Fibroblast of lung (primary cell): Measurements from ENCODE around the gene HMG20A. TPM values are rescaled to one million over a fixed set of nuclear protein-coding genes. Genes with fewer than 3 reads are reported as not detected.
"Not testable (repeated sequence)": the region's sequence is repeated elsewhere in the genome, so short reads cannot be mapped to it uniquely, and the experiment has no call there.

Experiments
- DNase-seq, 2 donors: peaks; one replicate each; pipeline versions ENCODE4 v3.0.0 to v3.0.0-alpha.2; 2010; ENCODE audit warnings: low read depth in 2 of 2
- H2AFZ ChIP-seq: 2 replicates; pipeline ENCODE4 v1.5.1; 2012; ENCODE audit warnings: low read length, control low read depth, inconsistent platforms
- H3K27ac ChIP-seq: 2 replicates; pipeline ENCODE4 v1.5.1; 2011; ENCODE audit warnings: low read length, control low read depth; ENCODE audit not compliant: insufficient read depth
- H3K27me3 ChIP-seq: 2 replicates; pipeline ENCODE4 v1.5.1; 2011; ENCODE audit warnings: mild to moderate bottlenecking, low read length; ENCODE audit not compliant: control insufficient read depth, insufficient read depth
- H3K36me3 ChIP-seq: 2 replicates; pipeline ENCODE4 v1.5.1; 2011; ENCODE audit warnings: low read length; ENCODE audit not compliant: control insufficient read depth, insufficient read depth
- H3K4me1 ChIP-seq: 2 replicates; pipeline ENCODE4 v1.5.1; 2011; ENCODE audit warnings: low read length; ENCODE audit not compliant: control insufficient read depth, insufficient read depth; ENCODE audit errors: extremely low read depth
- H3K4me2 ChIP-seq: 2 replicates; pipeline ENCODE4 v1.5.1; 2011; ENCODE audit warnings: low read length, control low read depth; ENCODE audit not compliant: insufficient read depth; ENCODE audit errors: extremely low read depth
- H3K4me3 ChIP-seq, 4 experiments: fragments of 200-600 bp in 1 of 4; sonication (generic) in 1 of 4; replicated peaks in 1 of 4; 2 replicates each; pipeline ENCODE4 v1.5.1; 2011 to 2016; ENCODE audit warnings: low read length in 4 of 4, low read depth in 3 of 4, mild to moderate bottlenecking in 3 of 4, control low read depth in 2 of 4, inconsistent platforms in 1 of 4, mixed read lengths in 1 of 4; ENCODE audit not compliant: insufficient read depth in 1 of 4; ENCODE audit errors: control extremely low read depth in 1 of 4
- H3K79me2 ChIP-seq: 2 replicates; pipeline ENCODE4 v1.5.1; 2012; ENCODE audit warnings: mild to moderate bottlenecking, low read length, inconsistent platforms; ENCODE audit not compliant: control insufficient read depth, insufficient read depth
- H3K9ac ChIP-seq: 2 replicates; pipeline ENCODE4 v1.5.1; 2011; ENCODE audit warnings: mild to moderate bottlenecking, low read length, control low read depth; ENCODE audit not compliant: insufficient read depth
- H3K9me3 ChIP-seq: 2 replicates; pipeline ENCODE4 v1.5.1; 2012; ENCODE audit warnings: low read depth, low read length; ENCODE audit not compliant: control insufficient read depth, insufficient read depth
- H4K20me1 ChIP-seq: 2 replicates; pipeline ENCODE4 v1.5.1; 2011; ENCODE audit warnings: low read length; ENCODE audit not compliant: control insufficient read depth, insufficient read depth; ENCODE audit errors: extremely low read depth
- EZH2 ChIP-seq: IDR thresholded peaks from 2 replicates; pipeline ENCODE4 v1.5.1; 2012; ENCODE audit warnings: low read length, control low read depth, mild to moderate bottlenecking; ENCODE audit errors: missing control alignments
- polyA plus RNA-seq, 2 donors: library from polyadenylated mRNA; depleted of rRNA in 1 of 2; stranded (reverse) in 1 of 2; unstranded in 1 of 2; fragments of >200 nt; gene quantifications; 2 replicates each; pipeline ENCODE4 v1.2.1, GENCODE V29; 2011 to 2012; ENCODE audit warnings: missing spikeins in 1 of 2
- total RNA-seq: library from RNA; depleted of rRNA; stranded (reverse); fragments of >200 nt; gene quantifications from 2 replicates; pipeline ENCODE4 v1.2.1, GENCODE V29; 2014
- TF ChIP-seq, protein P1 (sequence below), 2 donors: IDR thresholded peaks in 1 of 2; conservative IDR thresholded peaks in 1 of 2; 1 replicate in 1 of 2; 2 replicates in 1 of 2; pipeline ENCODE4 v1.5.1; 2011 to 2012; ENCODE audit warnings: low read length in 2 of 2, control low read depth in 1 of 2, inconsistent platforms in 1 of 2, low read depth in 1 of 2, mild to moderate bottlenecking in 1 of 2

Gene HMG20A
- total and polyA plus RNA-seq, 2 donors (not counting 1 experiment from before 2014, with no cell fraction given) = 26.3 to 38.0 TPM

DNA sequence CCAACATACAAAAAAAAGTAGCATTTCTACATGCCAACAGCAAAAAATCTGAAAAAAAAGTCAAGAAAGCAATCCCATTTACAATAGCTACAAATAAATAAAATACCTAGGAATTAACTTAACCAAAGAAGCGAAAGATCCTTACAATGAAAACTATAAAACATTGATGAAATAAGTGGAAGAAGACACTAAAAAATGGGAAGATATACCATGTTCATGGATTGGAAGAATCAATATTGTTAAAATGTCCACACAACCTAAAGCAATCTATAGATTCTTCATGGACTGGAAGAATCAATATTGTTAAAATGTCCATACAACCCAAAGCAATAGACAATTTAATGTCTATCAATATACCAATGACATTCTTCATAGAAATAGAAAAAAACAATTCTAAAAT is 21.8 kb upstream of the HMG20A start:
- Histone ChIP-seq H3K79me2 (peaks cover 85% of the 10 kb centered on the region), H3K9me3 (no peaks in the 10 kb centered on the region), H3K36me3 (no peaks in the 10 kb centered on the region), H3K4me1 (no peaks in the 10 kb centered on the region), H3K27me3 (no peaks in the 10 kb centered on the region), H4K20me1 (peaks cover 2% of the 10 kb centered on the region), H3K4me2 (no peak overlapping the region), H3K9ac (no peak overlapping the region), H2AFZ (no peak overlapping the region), H3K4me3 (no peak overlapping the region), H3K27ac (no peak overlapping the region)
- DNase-seq = no peak
- TF ChIP-seq, protein P1, sequence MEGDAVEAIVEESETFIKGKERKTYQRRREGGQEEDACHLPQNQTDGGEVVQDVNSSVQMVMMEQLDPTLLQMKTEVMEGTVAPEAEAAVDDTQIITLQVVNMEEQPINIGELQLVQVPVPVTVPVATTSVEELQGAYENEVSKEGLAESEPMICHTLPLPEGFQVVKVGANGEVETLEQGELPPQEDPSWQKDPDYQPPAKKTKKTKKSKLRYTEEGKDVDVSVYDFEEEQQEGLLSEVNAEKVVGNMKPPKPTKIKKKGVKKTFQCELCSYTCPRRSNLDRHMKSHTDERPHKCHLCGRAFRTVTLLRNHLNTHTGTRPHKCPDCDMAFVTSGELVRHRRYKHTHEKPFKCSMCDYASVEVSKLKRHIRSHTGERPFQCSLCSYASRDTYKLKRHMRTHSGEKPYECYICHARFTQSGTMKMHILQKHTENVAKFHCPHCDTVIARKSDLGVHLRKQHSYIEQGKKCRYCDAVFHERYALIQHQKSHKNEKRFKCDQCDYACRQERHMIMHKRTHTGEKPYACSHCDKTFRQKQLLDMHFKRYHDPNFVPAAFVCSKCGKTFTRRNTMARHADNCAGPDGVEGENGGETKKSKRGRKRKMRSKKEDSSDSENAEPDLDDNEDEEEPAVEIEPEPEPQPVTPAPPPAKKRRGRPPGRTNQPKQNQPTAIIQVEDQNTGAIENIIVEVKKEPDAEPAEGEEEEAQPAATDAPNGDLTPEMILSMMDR (conservative IDR thresholded peaks at IDR 0.05 in 1 of 2, IDR thresholded peaks at IDR 0.05 in 1 of 2; ENCODE audit: low read depth in 1 of 2, low read length in 2 of 2) = no peak
- TF ChIP-seq EZH2 = no peak

DNA sequence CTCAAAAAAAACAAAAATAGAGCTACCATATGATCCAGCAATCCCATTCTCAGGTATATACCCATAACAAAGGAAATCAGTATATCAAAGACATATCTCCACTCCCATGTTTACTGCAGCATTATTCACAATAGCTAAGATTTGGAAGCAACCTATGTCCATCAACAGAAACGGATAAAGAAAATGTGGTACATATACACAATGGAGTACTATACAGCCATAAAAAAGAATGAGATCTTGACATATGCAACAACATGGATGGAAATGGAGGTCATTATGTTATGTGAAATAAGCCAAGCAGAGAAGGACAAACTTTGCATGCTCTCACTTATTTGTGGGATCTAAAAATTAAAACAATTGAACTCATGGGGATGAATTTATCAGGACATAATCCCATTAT is 20.4 kb upstream of the HMG20A start:
- Histone ChIP-seq H3K27me3 (no peaks in the 10 kb centered on the region), H3K79me2 (peaks cover 86% of the 10 kb centered on the region), H3K4me1 (no peaks in the 10 kb centered on the region), H3K9me3 (no peaks in the 10 kb centered on the region), H2AFZ (no peak overlapping the region), H3K36me3 (no peaks in the 10 kb centered on the region), H4K20me1 (peaks cover 2% of the 10 kb centered on the region), H3K4me3 (no peak overlapping the region), H3K27ac (no peak overlapping the region), H3K9ac (no peak overlapping the region), H3K4me2 (no peak overlapping the region)
- DNase-seq = no peak
- TF ChIP-seq EZH2 = no peak
- TF ChIP-seq, protein P1 (conservative IDR thresholded peaks at IDR 0.05 in 1 of 2, IDR thresholded peaks at IDR 0.05 in 1 of 2; ENCODE audit: low read depth in 1 of 2, low read length in 2 of 2) = no peak

DNA sequence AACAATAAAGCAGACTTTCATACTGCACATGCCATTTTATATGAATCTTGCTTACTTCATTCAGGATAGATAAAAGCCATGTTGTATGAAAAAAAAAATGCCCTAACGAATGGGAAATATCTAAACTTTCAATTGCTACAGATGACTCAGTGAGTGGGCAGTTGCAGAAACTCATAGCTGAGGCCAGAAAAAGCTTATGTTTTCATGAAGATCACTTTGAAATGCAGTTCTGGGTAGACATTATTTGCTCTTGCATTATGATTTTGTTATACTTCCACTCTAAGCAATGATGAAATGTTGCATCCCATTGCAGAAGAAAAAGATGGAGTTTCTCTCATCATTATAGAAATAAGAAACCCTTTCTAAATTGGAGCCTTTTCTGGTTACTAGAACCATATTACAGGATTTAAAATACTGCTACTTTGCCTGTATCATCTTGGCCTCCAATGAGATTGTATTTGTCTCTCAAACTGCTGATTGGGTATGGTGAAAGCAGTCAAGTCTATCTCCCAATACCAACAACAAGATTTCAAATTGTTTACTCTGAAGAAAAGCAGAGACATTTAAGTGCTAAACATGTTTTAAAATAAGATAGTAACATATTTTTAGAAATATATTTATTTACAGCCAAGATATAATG is 17.8 kb upstream of the HMG20A start:
- peak; percentile 80 to 89 for DNase-seq
- Histone ChIP-seq H2AFZ (no peak overlapping the region), H4K20me1 (peaks cover 5% of the 10 kb centered on the region), H3K9me3 (no peaks in the 10 kb centered on the region), H3K36me3 (no peaks in the 10 kb centered on the region), H3K79me2 (peaks cover 87% of the 10 kb centered on the region), H3K4me3 (peak overlapping the region in 2 of 4 experiments; percentile 5 to 32), H3K27ac (no peak overlapping the region), H3K9ac (no peak overlapping the region), H3K4me1 (no peaks in the 10 kb centered on the region), H3K27me3 (no peaks in the 10 kb centered on the region), H3K4me2 (peak overlapping the region; percentile 42)
- TF ChIP-seq, protein P1 (conservative IDR thresholded peaks at IDR 0.05 in 1 of 2, IDR thresholded peaks at IDR 0.05 in 1 of 2; ENCODE audit: low read depth in 1 of 2, low read length in 2 of 2) = no peak
- TF ChIP-seq EZH2 = no peak

DNA sequence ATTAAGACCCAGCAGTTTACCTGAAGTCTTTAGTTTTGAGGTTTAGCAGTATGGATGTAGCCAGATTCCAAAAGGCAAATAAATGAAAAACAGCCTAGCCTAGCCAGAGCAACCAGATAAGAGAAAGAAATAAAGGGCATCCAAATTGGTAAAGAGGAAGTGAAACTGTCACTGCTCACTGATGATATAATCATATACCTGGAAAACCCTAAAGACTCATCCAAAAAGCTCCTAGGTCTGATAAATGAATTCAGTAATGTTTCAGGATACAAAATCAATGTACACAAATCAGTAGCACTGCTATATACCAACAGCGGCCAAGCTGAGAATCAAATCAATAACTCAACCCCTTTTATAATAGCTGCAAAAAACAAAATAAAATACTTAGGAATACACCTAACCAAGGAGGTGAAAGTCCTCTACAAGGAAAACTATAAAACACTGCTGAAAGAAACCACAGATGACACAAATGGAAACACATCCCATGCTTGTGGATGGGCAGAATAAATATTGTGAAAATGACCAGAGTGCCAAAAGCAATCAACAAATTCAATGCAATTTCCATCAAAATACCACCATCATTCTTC is 14.4 kb upstream of the HMG20A start:
- DNase-seq, H3K4me3 ChIP-seq, H3K27ac ChIP-seq, H2AFZ ChIP-seq, H3K9ac ChIP-seq, H3K4me1 ChIP-seq, H3K36me3 ChIP-seq, H3K4me2 ChIP-seq, H3K9me3 ChIP-seq, H3K27me3 ChIP-seq, H4K20me1 ChIP-seq: not testable (repeated sequence)
- peaks cover 89% of the 10 kb centered on the region for H3K79me2 ChIP-seq
